NCI-H1417 treated with DMSO at 0.1 percent for 48 hours (cell line): ENCODE results near the gene RUNDC3A.

Experiments
- DNase-seq: peaks from one replicate; lab custom pipeline; 2025; lab: John Stamatoyannopoulos, UW

Gene RUNDC3A

DNA sequence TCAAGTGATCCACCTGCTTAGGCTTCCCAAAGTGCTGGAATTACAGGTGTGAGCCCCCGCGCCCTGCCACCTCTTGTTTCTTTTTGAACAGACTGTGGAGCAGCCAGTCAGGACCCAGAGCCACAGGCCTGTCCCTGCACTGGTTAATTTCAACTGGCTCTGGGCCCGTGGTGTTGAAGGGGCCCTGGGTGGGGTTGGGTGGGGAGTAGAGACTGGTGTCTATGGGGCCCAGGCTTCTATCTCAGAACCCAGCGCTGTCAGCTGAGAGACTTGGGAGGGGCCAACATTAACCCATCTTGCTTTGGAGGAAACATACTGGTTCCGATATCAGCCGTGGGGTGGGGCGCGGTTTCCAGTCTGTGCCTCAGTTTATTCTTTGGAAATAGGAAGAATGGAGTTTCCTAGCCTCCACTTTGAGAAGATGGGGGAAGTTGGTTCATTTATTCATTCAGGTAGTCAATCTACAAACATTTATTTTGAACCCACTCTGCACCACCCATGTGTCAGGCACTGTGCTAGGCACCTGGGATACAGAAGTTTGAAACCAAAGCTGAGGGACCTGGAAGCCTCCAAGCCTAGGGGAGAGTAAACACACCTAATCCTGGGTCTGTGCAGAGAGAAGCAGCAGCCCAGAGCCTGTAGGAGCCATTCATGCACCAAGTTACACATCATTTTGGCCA is 24.9 kb upstream of the RUNDC3A start:
- no peak for DNase-seq

DNA sequence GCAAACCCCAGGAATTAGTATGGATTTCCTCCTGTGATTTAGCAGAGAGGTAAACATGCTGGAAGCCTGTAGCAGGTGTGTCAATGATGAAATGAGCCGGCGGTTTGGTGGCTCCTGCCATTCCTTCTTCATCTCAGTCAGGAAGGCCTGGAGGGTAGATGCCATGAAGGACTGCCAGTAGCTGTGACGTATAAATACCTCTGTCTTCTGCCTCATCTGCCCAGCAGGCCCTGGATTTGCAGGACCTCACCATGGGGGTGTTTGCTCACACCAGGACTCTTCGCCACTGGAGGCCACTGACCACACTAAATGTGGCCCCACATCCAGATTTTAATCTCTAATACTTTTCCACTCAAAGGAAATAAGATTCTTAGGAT is 24.4 kb upstream of the RUNDC3A start:
- no peak for DNase-seq

DNA sequence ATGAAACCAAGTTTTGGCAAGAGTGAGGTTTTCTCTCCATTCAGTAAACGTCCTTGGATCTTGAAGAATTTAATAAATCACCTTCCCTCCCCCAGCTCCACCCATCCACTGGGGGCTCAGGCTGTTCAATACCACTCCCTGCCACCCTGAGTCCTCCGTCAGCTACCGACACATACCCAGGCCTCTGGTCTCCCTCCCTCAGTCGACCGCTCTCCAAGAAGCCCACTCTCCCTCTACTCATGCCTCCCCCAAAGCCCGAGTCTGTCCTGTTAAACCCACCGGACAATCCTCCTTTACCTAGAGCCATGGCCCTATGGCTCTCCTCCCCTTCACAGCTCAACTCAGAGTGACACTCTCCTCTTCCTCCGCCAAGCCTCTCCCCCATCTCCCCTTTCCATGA is 20.8 kb upstream of the RUNDC3A start:
- DNase-seq = no peak

- no peak for DNase-seq
Measured at GRCh38 chr17:44293509-44294226, 14.7 kb upstream of the RUNDC3A start.

GRCh38 chr17:44297975-44298374 is 10.4 kb upstream of the RUNDC3A start:
- DNase-seq = no peak

- DNase-seq = no peak
Measured at GRCh38 chr17:44304651-44305050, 3.8 kb upstream of the RUNDC3A start.

DNA sequence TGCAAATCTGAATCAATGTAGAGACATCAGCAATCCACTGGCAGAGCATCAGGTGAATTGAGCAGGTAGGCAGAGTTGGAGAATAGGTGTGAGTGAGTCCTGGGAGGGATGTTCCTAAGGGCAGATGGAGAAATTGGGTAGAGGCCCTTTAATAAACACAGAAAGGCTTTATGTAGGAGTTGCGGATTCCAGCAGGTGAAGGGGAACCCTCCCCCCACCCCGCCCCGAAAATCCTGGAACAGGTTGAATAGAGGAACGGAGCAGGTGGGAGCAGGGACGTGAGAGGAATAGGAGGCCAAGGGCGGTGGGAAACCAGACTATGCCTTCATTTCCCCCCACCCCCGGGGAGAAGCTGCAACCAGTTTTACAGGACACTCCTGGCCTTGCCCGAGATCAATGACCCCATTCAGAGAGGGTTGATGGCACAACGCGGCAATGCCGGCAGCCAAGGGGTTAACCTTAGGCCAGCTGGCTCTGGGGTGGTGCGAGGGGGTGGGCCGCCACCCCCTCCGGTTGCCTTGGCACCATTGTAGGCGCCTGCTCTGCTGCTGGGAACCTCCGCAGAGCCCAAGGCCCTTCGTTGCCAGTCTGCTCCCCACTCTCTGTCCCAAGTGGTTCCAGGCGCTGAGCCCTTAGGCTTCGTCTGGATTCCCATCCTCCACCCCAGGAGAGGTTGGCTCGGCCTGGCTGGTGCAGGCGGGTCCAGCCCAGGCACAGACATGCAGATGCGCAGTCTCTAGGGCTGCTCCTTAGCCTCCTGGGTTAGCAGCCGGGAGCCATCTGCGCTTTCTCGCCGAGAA is 814 bp upstream of the RUNDC3A start:
- no peak for DNase-seq

DNA sequence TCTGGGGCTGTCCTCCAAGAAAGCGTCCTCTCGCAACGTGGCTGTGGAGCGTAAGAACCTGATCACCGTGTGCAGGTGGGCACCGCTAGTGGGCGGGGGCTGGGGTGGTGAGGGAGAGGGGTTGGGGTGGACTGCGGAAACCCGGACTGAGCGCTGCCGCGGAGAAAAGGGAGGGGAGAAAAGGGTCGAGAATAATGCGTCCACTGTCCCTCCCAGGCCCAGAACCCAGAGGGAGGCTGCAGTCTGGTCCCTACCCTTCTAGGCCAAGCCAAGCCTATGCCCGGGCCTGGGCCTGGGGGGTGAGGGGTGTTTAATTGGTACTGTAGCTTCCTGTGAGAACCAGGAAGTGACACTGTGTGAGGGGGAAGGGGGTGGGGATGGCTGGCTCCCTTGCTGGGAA is 464 bp downstream of the RUNDC3A start:
- DNase-seq = no peak

- DNase-seq = no peak
Measured at GRCh38 chr17:44309472-44309871, 1.1 kb downstream of the RUNDC3A start.

GRCh38 chr17:44310188-44310587 is 1.8 kb downstream of the RUNDC3A start:
- no peak for DNase-seq

DNA sequence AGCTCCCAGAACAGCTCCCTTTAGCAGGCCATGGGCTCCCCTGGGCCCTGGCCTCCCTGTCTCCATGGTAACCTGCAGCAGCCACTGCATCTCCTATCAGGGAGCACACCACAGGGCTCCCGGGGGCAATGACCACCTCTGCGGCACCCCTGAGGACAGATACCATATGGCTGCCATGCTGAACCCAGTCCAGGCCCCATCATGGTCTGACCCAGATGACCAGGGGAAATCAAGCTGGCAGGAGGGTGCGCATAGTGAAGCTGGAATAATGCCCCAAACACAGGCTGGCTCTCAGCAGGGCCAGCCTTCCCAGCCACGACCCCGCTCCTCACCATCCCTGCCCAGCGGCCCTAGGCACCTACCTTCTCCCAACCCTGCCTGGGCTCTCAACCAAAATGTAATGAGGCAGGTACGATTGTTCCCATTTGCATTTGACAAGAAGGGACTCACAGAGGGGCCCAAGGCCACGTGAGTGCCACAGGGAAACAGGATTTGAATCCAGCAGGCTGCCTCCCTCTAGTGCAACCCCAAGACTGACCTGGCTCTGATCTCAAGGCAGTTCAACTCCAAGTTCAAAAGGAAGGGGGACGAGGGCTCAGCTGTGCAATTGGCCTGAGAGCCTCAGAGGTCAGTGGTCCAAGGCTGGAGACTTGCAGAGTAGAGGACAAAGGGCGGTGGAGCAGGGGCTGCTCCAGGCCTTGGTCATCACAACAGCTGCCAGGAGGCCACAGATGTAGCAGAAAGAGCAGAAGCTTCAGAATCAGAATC is 2.4 kb downstream of the RUNDC3A start:
- DNase-seq = no peak

- DNase-seq = no peak
Measured at GRCh38 chr17:44311562-44312181, 3.3 kb downstream of the RUNDC3A start.

GRCh38 chr17:44312396-44313104 is 4.1 kb downstream of the RUNDC3A start:
- no peak for DNase-seq

- DNase-seq = no peak
Measured at GRCh38 chr17:44314031-44314430, 5.6 kb downstream of the RUNDC3A start.

DNA sequence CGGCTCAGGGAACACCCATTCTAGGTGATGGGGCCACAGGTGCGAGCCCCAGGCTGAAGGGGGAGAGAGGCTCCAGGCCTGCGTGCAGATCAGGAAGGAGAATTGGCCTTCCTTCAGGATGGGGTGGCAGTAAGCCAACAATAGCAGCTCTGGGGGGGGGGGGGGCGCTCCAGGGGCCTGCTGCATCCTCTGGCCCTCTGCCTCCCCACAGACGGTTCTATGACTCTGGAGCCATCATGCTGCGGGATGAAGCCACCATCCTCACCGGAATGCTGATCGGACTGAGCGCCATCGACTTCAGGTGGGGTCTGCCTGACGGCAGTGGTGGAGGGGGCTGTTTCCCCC is 6.1 kb downstream of the RUNDC3A start:
- no peak for DNase-seq

DNA sequence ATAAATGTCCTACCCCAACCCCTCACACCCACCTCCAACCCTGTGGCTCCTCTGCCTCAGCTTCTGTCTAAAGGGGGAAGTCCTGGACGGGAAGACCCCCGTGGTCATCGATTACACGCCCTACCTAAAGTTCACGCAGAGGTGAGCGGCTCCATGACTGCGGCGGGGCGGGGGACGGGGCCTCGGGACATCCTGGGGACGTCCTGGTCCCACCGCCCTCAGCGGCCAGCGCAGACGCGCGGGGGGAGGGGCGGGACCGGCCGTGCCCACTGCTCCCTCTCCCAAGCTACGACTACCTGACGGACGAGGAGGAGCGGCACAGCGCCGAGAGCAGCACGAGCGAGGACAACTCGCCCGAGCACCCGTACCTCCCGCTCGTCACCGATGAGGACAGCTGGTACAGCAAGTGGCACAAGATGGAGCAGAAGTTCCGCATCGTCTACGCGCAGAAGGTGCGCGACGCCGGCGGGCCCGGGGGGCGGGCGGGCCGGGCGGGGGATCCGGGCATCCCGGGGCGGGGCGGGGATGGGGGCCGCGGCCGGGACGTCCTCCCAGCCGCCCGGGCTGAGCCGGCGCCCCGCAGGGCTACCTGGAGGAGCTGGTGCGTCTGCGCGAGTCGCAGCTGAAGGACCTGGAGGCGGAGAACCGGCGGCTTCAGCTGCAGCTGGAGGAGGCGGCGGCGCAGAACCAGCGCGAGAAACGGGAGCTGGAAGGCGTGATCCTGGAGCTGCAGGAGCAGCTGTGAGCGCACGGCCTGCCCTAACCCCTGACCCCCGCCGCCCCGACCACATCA is 6.7 kb downstream of the RUNDC3A start:
- DNase-seq = no peak

DNA sequence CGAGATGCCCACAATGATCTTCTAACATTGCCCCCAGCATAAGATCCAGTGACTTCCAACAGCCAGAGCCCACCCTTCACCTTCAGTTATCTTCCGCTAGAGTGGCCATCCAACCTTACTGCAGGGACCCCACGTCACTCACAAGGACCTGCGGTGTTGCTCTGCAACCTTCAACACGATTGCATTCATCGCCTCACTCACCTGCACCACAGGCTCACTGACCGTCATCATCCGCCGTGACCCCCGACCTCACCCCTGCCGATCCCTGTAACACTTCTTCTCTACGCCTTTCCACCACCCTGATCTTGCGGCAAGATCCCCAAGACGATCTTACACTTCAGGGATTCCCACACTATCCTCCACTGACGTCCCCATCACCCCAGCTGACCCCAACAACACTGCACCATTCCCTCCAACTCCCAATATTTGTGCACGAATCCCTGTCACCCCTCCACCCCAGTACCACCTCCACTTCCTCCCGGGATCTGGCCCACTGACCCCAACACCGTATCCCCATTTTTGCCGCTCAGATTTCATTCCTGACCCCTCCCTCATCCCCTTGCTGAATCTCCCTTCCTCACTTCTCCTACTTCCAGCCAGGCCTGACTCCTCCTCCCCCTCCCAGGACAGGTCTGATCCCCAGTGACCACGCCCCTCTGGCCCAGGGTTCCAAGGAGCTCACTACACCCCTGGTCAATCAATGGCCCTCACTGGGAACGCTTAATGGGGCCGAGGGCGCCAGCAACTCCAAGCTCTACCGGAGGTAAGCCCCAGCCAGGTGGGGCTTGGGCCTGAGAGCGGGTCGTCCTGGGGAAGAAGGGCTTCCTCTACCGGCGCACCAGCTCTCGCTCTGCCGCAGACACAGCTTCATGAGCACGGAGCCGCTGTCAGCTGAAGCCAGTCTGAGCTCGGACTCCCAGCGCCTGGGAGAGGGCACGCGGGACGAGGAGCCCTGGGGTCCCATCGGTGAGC is 7.6 kb downstream of the RUNDC3A start:
- no peak for DNase-seq

- no peak for DNase-seq
Measured at GRCh38 chr17:44317545-44317944, 9.1 kb downstream of the RUNDC3A start.
